SHP77 treated with DMSO at 0.1 percent for 48 hours (cell line): ENCODE measurements around the gene LDAH.
A peak's percentile ranks its signal among the peaks of the same experiment; 100 is the strongest.

ENCODE experiments used
- DNase-seq: peaks from one replicate; lab custom pipeline; 2025; lab: John Stamatoyannopoulos, UW

LDAH gene

GRCh38 chr2:20781656-20782265 is 41.1 kb downstream of the LDAH start:
- DNase-seq, result no peak

- DNase-seq, result no peak
Measured at GRCh38 chr2:20771299-20771698, 51.6 kb downstream of the LDAH start.

- DNase-seq, result no peak
Measured at GRCh38 chr2:20766798-20767644, 55.9 kb downstream of the LDAH start.

GRCh38 chr2:20766213-20766612 is 56.7 kb downstream of the LDAH start:
- DNase-seq, result no peak

GRCh38 chr2:20762945-20763683 is 59.8 kb downstream of the LDAH start:
- no peak for DNase-seq

- DNase-seq, result no peak
Measured at GRCh38 chr2:20759487-20759886, 63.4 kb downstream of the LDAH start.

GRCh38 chr2:20758997-20759396 is 63.9 kb downstream of the LDAH start:
- DNase-seq, result no peak

- DNase-seq, result no peak
Measured at GRCh38 chr2:20757405-20758090, 65.4 kb downstream of the LDAH start.

GRCh38 chr2:20755132-20755800 is 67.6 kb downstream of the LDAH start:
- no peak for DNase-seq

GRCh38 chr2:20752293-20752692 is 70.6 kb downstream of the LDAH start:
- no peak for DNase-seq

GRCh38 chr2:20747317-20747716 is 75.6 kb downstream of the LDAH start:
- no peak for DNase-seq

GRCh38 chr2:20745924-20746555 is 76.9 kb downstream of the LDAH start:
- DNase-seq, result peak; percentile 26

- DNase-seq, result no peak
Measured at GRCh38 chr2:20744366-20745335, 78.2 kb downstream of the LDAH start.

GRCh38 chr2:20738772-20739171 is 84.1 kb downstream of the LDAH start:
- DNase-seq, result no peak

- no peak for DNase-seq
Measured at GRCh38 chr2:20737505-20737904, 85.4 kb downstream of the LDAH start.

GRCh38 chr2:20728114-20728758 is 94.7 kb downstream of the LDAH start:
- DNase-seq, result no peak

GRCh38 chr2:20726913-20727312 is 96.0 kb downstream of the LDAH start:
- DNase-seq, result no peak

- DNase-seq, result no peak
Measured at GRCh38 chr2:20725782-20726181, 97.1 kb downstream of the LDAH start.

- no peak for DNase-seq
Measured at GRCh38 chr2:20724500-20725053, 98.3 kb downstream of the LDAH start.
